Mesodermal cell (in vitro differentiated cells): ENCODE results near the gene CNGA1.
"Not testable (repeated sequence)": the region's sequence is repeated elsewhere in the genome, so short reads cannot be mapped to it uniquely, and the experiment has no call there.

Experiments used
- H3K27ac ChIP-seq: 2 replicates; pipeline ENCODE4 v1.7.0; 2013; ENCODE audit warnings: mild to moderate bottlenecking, low read depth, low read length, moderate library complexity; ENCODE audit not compliant: severe bottlenecking
- H3K36me3 ChIP-seq: 2 replicates; pipeline ENCODE4 v1.7.1; 2013; ENCODE audit warnings: mild to moderate bottlenecking, low read length, moderate library complexity; ENCODE audit not compliant: control insufficient read depth, insufficient read depth
- H3K4me1 ChIP-seq: one replicate; pipeline ENCODE4 v1.7.1; 2013; ENCODE audit warnings: mild to moderate bottlenecking, low read length; ENCODE audit not compliant: insufficient read depth, control insufficient read depth, poor library complexity, severe bottlenecking
- H3K4me3 ChIP-seq: 2 replicates; pipeline ENCODE4 v1.7.0; 2013; ENCODE audit warnings: low read length, control low read depth, mild to moderate bottlenecking; ENCODE audit not compliant: insufficient read depth, poor library complexity, severe bottlenecking; ENCODE audit errors: extremely low read depth
- H3K9me3 ChIP-seq: 2 replicates; pipeline ENCODE4 v1.7.1; 2013; ENCODE audit warnings: mild to moderate bottlenecking, low read length, moderate library complexity; ENCODE audit not compliant: control insufficient read depth
- WGBS, 2 experiments: methylation state at CpG; one replicate each; pipeline ENCODE4 v1.1.5; 2013; ENCODE audit warnings: missing lambda C conversion rate in 2 of 2; ENCODE audit not compliant: insufficient coverage in 2 of 2; 5-methylcytosine and 5-hydroxymethylcytosine counted together

Gene CNGA1

DNA sequence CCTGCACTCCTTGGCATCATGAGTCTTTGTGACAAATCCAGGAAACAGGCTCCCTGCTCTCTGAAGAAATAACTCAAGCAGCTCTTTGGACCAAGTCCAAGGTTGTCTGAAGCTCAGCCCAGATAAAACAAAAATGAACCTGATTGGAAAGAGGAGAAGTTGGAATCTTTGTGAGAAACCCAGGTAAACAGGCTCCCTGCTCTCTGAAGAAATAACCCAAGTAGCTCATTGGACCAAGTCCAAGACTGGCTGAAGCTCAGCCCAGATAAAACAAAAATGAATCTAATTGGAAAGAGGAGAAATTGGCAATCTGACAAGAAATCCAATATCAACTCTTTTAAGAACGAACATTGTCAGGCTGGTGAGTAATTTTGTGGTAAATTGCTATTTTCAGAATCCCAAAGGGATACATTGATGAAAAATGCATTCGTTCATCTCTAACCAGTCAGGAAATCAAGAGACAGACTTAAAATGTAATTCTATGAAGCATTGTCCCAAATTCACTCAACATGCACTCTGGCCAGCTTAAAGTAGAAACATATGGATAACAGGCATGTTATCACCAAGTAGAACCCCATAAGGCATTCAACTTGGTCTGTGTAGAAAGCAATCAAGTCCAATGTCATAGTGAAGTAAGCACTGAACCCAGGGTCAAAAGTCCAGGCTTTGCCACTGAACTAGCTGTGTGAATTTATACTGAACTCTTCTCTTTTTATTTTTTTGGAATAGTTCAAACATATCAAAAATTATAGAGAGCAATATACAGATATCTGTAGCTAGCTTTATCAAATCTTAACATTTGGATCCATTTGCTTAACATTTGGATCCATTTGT is 85.3 kb downstream of the CNGA1 start:
- no peaks in the 10 kb centered on the region for H3K4me1 ChIP-seq
- H3K36me3 ChIP-seq: no peaks in the 10 kb centered on the region
- H3K4me3 ChIP-seq: no peak overlapping the region
- no peak overlapping the region for H3K27ac ChIP-seq
- no peaks in the 10 kb centered on the region for H3K9me3 ChIP-seq
- no CpG with 5 or more reads among the region's 2 CpGs for WGBS, 2 experiments

DNA sequence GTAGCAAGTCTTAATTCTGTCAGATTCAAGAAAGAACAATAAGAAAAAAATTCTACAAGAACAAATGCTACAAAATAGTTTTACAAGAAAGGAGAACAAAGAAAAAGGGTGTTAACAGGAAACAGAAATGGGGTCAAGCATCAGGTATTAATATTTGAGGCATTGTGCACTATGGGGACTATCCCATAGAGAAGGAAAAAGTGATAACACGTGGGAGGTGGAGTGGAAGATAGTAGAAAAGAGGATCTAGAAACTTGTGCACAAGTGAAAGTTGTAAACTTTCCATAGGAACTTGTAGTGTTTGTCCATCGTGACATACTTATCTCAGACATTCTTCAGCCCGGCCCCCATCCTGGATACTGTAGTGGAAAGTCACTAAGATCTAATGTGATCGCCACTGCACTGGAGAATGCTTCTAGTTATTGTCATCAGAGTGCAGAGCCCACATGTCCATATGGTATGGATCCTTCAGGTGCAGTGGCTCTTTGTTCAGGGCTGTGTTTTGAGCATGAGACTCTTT is 86.7 kb downstream of the CNGA1 start:
- no peaks in the 10 kb centered on the region for H3K9me3 ChIP-seq
- no peaks in the 10 kb centered on the region for H3K36me3 ChIP-seq
- 67 to 73% methylated on average over 2 to 3 of the region's 4 CpGs for WGBS, 2 experiments
- H3K27ac ChIP-seq: no peak overlapping the region
- H3K4me3 ChIP-seq: no peak overlapping the region
- H3K4me1 ChIP-seq: no peaks in the 10 kb centered on the region

GRCh38 chr4:47926667-47927258 is 89.7 kb downstream of the CNGA1 start:
- 16 to 31% methylated on average over 13 to 14 of the region's 15 CpGs for WGBS, 2 experiments
- Histone ChIP-seq H3K27ac (peak overlapping the region; percentile 74), H3K9me3 (no peaks in the 10 kb centered on the region), H3K4me3 (no peak overlapping the region), H3K4me1 (peaks cover 5% of the 10 kb centered on the region), H3K36me3 (no peaks in the 10 kb centered on the region)

GRCh38 chr4:47923261-47923608 is 93.2 kb downstream of the CNGA1 start:
- H3K9me3 ChIP-seq: not testable (repeated sequence)
- 80 to 90% methylated on average over 2 of the region's 8 CpGs for WGBS, 2 experiments

GRCh38 chr4:47922436-47923260 is 93.8 kb downstream of the CNGA1 start:
- H3K4me3 ChIP-seq, H3K27ac ChIP-seq, H3K4me1 ChIP-seq, H3K9me3 ChIP-seq, H3K36me3 ChIP-seq: not testable (repeated sequence)
- 68 to 82% methylated on average over 12 to 14 of the region's 17 CpGs for WGBS, 2 experiments

More at GRCh38 chr4:47923261-47923608, 93.2 kb downstream of the CNGA1 start:
- not testable (repeated sequence) for H3K4me3 ChIP-seq, H3K36me3 ChIP-seq, H3K4me1 ChIP-seq, H3K27ac ChIP-seq

DNA sequence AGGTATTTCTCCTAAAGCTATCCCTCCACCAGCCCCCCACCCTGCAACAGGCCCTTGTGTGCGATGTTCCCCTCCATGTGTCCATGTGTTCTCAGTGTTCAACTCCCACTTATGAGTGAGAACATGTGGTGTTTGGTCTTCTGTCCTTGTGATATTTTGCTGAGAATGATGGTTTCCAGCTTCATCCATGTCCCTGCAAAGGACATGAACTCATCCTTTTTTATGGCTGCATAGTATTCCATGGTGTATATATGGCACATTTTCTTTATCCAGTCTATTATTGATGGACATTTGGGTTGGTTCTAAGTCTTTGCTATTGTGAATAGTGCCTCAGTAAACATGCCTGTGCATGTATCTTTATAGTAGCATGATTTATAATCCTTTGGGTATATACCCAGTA is 99.3 kb downstream of the CNGA1 start:
- not testable (repeated sequence) for H3K27ac ChIP-seq, H3K4me1 ChIP-seq, H3K9me3 ChIP-seq, H3K36me3 ChIP-seq, H3K4me3 ChIP-seq
- WGBS, 2 experiments: no CpG with 5 or more reads among the region's 1 CpG

GRCh38 chr4:47915378-47915777 is 101.1 kb downstream of the CNGA1 start:
- 81 to 100% methylated on average over 1 to 2 of the region's 3 CpGs for WGBS, 2 experiments
- H3K4me3 ChIP-seq: peak overlapping the region; percentile 95
- no peaks in the 10 kb centered on the region for H3K4me1 ChIP-seq
- no peaks in the 10 kb centered on the region for H3K9me3 ChIP-seq
- H3K27ac ChIP-seq: no peak overlapping the region
- H3K36me3 ChIP-seq: peaks cover 8% of the 10 kb centered on the region

DNA sequence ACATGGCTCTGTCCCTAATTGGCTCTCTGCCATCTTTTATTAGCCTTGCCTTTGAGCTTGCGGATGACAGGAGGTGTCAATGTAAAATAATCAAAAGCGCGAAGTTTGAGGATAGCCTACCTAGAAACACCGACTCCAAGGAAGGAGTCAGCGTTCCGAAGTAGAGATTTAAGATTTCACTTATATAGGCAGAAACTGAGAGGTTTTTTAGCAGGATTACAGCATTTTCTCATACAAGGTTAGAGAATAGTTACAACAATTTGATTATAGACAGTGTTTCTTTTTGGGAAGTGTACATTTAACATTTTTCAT is 101.6 kb downstream of the CNGA1 start:
- Histone ChIP-seq H3K27ac (no peak overlapping the region), H3K9me3 (no peaks in the 10 kb centered on the region), H3K36me3 (peaks cover 13% of the 10 kb centered on the region), H3K4me3 (peak overlapping the region; percentile 95), H3K4me1 (no peaks in the 10 kb centered on the region)
- 0% methylated on average over 4 of the region's 6 CpGs; no CpG with 5 or more reads in 1 of the 2 experiments for WGBS, 2 experiments

DNA sequence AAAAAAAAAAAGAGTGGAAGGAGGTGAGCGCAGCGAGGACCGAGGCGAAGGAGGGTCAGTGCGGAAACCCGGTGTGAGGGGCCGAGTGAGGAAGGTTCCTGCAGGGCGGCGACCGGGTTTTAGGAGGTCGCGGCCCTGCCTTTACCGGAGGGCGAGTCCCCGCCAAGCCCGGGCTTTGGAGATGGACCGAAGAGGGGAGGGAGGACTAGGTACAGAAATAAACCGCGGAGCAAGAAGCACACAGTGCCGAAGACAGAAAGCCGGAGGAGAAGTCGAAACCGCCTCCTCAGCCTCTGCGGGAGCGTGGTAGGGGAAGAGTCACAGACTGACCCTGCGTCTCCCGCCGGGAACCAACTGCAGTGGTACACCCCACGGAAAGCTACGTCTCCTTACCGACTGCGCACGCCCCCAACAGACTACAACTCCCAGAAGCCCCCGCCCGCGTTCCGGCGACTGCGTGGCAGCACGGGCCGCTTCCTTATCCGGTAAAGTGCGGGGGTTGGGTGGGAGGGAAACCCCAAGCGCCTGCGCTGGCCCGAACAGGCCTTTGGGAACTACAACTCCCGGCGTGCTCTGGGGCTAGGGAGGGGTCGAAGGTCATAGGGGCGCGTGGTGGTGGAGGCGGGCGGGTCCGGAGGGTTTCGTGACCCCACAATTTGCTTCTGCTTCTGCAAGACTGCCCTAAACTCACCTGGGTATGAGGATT is 102.1 kb downstream of the CNGA1 start, which contains the start of gene NFXL1:
Gene NFXL1 (minus strand): TSS at position 364 of the 706 bp plus-strand sequence. CDS start 380 bp downstream, outside the sequence.
- peak within 1 kb of the TSS; percentile 95 for H3K4me3 ChIP-seq
- no peaks in the 10 kb centered on the region for H3K4me1 ChIP-seq
- peak within 1 kb of the TSS; percentile 74 for H3K27ac ChIP-seq
- H3K36me3 ChIP-seq: peaks cover 18% of the 10 kb centered on the region
- 1% methylated on average over 16 to 17 of the region's 55 CpGs for WGBS, 2 experiments
- H3K9me3 ChIP-seq: no peaks in the 10 kb centered on the region

DNA sequence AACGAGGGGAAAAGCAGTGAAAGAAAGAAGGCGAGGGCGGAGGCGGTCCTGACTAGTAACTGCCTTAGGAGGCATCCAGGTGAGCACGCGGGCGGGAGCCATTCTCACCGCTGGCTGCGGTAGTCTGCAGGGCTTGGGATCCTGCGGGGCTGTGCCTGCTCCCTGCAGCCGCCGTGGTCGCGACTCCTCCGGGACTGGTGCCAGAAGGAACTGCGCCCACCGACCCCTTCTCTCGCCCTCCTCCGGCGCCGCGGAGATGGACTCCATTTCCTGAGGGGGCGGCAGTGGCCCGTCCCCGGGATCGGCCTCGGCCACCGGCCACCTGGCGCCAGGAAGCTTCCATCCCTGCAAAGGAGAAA is 102.6 kb downstream of the CNGA1 start:
- peaks cover 23% of the 10 kb centered on the region for H3K36me3 ChIP-seq
- 0 to 3% methylated on average over 14 to 15 of the region's 29 CpGs for WGBS, 2 experiments
- H3K4me1 ChIP-seq: no peaks in the 10 kb centered on the region
- peak overlapping the region; percentile 95 for H3K4me3 ChIP-seq
- H3K9me3 ChIP-seq: no peaks in the 10 kb centered on the region
- peak overlapping the region; percentile 74 for H3K27ac ChIP-seq
